Keratinocyte (primary cell): Measurements from ENCODE around the gene ASCC3. TPM values are rescaled to one million over a fixed set of nuclear protein-coding genes. Genes with fewer than 3 reads are reported as not detected.

ENCODE experiments used
- DNase-seq: peaks from one replicate; pipeline ENCODE4 v3.0.0-alpha.2; 2011; ENCODE audit warnings: low read depth, missing footprints, low spot score
- FAIRE-seq: peaks from 2 replicates; lab custom pipeline; 2011; peaks lifted over from hg19 to GRCh38; lab: Jason Lieb, UNC
- H2AFZ ChIP-seq: 2 replicates; pipeline ENCODE4 v1.6.0; 2012; ENCODE audit warnings: low read length, control low read depth, inconsistent platforms; ENCODE audit not compliant: control insufficient read depth
- H3K27ac ChIP-seq: 2 replicates; pipeline ENCODE4 v1.5.1; 2011; ENCODE audit warnings: low read length; ENCODE audit not compliant: control insufficient read depth, insufficient read depth
- H3K27me3 ChIP-seq: 3 replicates; pipeline ENCODE4 v1.6.0; 2011; ENCODE audit warnings: low read length; ENCODE audit not compliant: control insufficient read depth, insufficient read depth; ENCODE audit errors: extremely low read depth
- H3K36me3 ChIP-seq, 2 experiments: 2 replicates in 1 of 2; 3 replicates in 1 of 2; pipeline ENCODE4 v1.5.1; 2011; ENCODE audit warnings: low read length in 2 of 2, mild to moderate bottlenecking in 1 of 2; ENCODE audit not compliant: control insufficient read depth in 2 of 2, insufficient read depth in 2 of 2; ENCODE audit errors: extremely low read depth in 1 of 2
- H3K4me1 ChIP-seq: 3 replicates; pipeline ENCODE4 v1.5.1; 2011; ENCODE audit warnings: low read length; ENCODE audit not compliant: control insufficient read depth, insufficient read depth; ENCODE audit errors: extremely low read depth
- H3K4me2 ChIP-seq: 3 replicates; pipeline ENCODE4 v1.6.0; 2011; ENCODE audit warnings: low read depth, low read length; ENCODE audit not compliant: control insufficient read depth, insufficient read depth; ENCODE audit errors: extremely low read depth
- H3K4me3 ChIP-seq, 3 experiments: fragments of 200-600 bp in 1 of 3; sonication (generic) in 1 of 3; 2 replicates in 2 of 3; 3 replicates in 1 of 3; pipeline ENCODE4 v1.5.1; 2011 to 2016; ENCODE audit warnings: low read length in 3 of 3, mild to moderate bottlenecking in 3 of 3, control low read depth in 2 of 3, inconsistent platforms in 1 of 3, low read depth in 1 of 3, mixed read lengths in 1 of 3, mixed run types in 1 of 3, moderate library complexity in 1 of 3; ENCODE audit not compliant: control insufficient read depth in 2 of 3, insufficient read depth in 2 of 3; ENCODE audit errors: extremely low read depth in 1 of 3
- H3K79me2 ChIP-seq: 2 replicates; pipeline ENCODE4 v1.6.0; 2012; ENCODE audit warnings: low read length; ENCODE audit not compliant: control insufficient read depth, insufficient read depth
- H3K9ac ChIP-seq: 3 replicates; pipeline ENCODE4 v1.6.0; 2011; ENCODE audit warnings: low read length; ENCODE audit not compliant: control insufficient read depth, insufficient read depth; ENCODE audit errors: extremely low read depth
- H3K9me1 ChIP-seq: 3 replicates; pipeline ENCODE4 v1.6.0; 2011; ENCODE audit warnings: low read length; ENCODE audit not compliant: control insufficient read depth, insufficient read depth; ENCODE audit errors: extremely low read depth
- H3K9me3 ChIP-seq: 2 replicates; pipeline ENCODE4 v1.5.1; 2012; ENCODE audit warnings: low read depth, low read length; ENCODE audit not compliant: control insufficient read depth
- H4K20me1 ChIP-seq: 3 replicates; pipeline ENCODE4 v1.6.0; 2011; ENCODE audit warnings: low read length; ENCODE audit not compliant: control insufficient read depth, insufficient read depth; ENCODE audit errors: extremely low read depth
- EZH2 ChIP-seq: IDR thresholded peaks from one replicate; pipeline ENCODE4 v1.6.1; 2012; ENCODE audit warnings: inconsistent platforms, mild to moderate bottlenecking, low read length, moderate library complexity
- dilution Hi-C: fragments of 300-500 bp; cut with MboI; formaldehyde crosslinking; loops from one replicate; pipeline ENCODE4 v1.7.0; 2020; ENCODE audit warnings: low sequenced_read_pairs; ENCODE audit not compliant: extremely low pct_ligation_motif_present
- polyA minus RNA-seq, 3 experiments: library from RNA; depleted of rRNA, polyadenylated mRNA; stranded (reverse); fragments of >200 nt; gene quantifications; 1 replicate in 1 of 3; 2 replicates in 1 of 3; 3 replicates in 1 of 3; pipeline ENCODE4 v1.2.3, GENCODE V29; 2011
- polyA plus RNA-seq, 5 experiments: library from polyadenylated mRNA; depleted of rRNA in 3 of 5; stranded (reverse) in 3 of 5; stranded (forward) in 1 of 5; unstranded in 1 of 5; fragments of >200 nt; gene quantifications; 1 replicate in 1 of 5; 2 replicates in 3 of 5; 3 replicates in 1 of 5; pipeline versions ENCODE4 v1.2.1 to v1.2.3, GENCODE V29; 2011 to 2012; ENCODE audit warnings: missing spikeins in 2 of 5, low read depth in 1 of 5, low replicate concordance in 1 of 5
- TF ChIP-seq, protein P1 (sequence below), 3 experiments: IDR thresholded peaks in 1 of 3; conservative IDR thresholded peaks in 1 of 3; optimal IDR thresholded peaks in 1 of 3; 2 replicates in 2 of 3; 3 replicates in 1 of 3; pipeline versions ENCODE3 to v1.5.1; 2011; ENCODE audit warnings: low read length in 3 of 3, mild to moderate bottlenecking in 3 of 3, moderate library complexity in 2 of 3, control low read depth in 1 of 3, inconsistent platforms in 1 of 3; ENCODE audit not compliant: insufficient read depth in 2 of 3; ENCODE audit errors: extremely low read depth in 1 of 3

ASCC3 gene, protein sequence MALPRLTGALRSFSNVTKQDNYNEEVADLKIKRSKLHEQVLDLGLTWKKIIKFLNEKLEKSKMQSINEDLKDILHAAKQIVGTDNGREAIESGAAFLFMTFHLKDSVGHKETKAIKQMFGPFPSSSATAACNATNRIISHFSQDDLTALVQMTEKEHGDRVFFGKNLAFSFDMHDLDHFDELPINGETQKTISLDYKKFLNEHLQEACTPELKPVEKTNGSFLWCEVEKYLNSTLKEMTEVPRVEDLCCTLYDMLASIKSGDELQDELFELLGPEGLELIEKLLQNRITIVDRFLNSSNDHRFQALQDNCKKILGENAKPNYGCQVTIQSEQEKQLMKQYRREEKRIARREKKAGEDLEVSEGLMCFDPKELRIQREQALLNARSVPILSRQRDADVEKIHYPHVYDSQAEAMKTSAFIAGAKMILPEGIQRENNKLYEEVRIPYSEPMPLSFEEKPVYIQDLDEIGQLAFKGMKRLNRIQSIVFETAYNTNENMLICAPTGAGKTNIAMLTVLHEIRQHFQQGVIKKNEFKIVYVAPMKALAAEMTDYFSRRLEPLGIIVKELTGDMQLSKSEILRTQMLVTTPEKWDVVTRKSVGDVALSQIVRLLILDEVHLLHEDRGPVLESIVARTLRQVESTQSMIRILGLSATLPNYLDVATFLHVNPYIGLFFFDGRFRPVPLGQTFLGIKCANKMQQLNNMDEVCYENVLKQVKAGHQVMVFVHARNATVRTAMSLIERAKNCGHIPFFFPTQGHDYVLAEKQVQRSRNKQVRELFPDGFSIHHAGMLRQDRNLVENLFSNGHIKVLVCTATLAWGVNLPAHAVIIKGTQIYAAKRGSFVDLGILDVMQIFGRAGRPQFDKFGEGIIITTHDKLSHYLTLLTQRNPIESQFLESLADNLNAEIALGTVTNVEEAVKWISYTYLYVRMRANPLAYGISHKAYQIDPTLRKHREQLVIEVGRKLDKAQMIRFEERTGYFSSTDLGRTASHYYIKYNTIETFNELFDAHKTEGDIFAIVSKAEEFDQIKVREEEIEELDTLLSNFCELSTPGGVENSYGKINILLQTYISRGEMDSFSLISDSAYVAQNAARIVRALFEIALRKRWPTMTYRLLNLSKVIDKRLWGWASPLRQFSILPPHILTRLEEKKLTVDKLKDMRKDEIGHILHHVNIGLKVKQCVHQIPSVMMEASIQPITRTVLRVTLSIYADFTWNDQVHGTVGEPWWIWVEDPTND (N-terminal part only)
- 28.5 to 58.6 TPM (median 46.4 TPM) in 3 replicates for polyA plus RNA-seq
- polyA plus RNA-seq (2011; ENCODE audit: low read depth): 45.4 TPM
- polyA plus RNA-seq (2011; cell fraction: cytosol; rRNA removed): 18.4 and 42.4 TPM in 2 replicates
- 57.4 and 65.1 TPM in 2 replicates for polyA plus RNA-seq (2011; cell fraction: nucleus; rRNA removed)
- 19.2 and 32.6 TPM in 2 replicates for polyA plus RNA-seq (2012; ENCODE audit: low replicate concordance)
- polyA minus RNA-seq: 24.4 to 140 TPM (median 90.7 TPM) in 3 replicates
- 46.2 TPM for polyA minus RNA-seq (2011; cell fraction: cytosol; rRNA and poly(A)+ RNA removed)
- polyA minus RNA-seq (2011; cell fraction: nucleus; rRNA and poly(A)+ RNA removed): 91.9 and 166 TPM in 2 replicates

GRCh38 chr6:100880853-100881706 is at the start of gene ASCC3:
Gene ASCC3 (minus strand): TSS chr6:100881329. CDS start chr6:100867997, 13,332 bp downstream.
- H3K9me3 ChIP-seq: no peaks in the 10 kb centered on the region
- FAIRE-seq: no peak
- dilution Hi-C loops: no loop called here

More at GRCh38 chr6:100880853-100881706, at the start of gene ASCC3:
- Histone ChIP-seq H3K27ac (peak within 1 kb of the TSS; percentile 80), H4K20me1 (no peaks in the 10 kb centered on the region), H3K9ac (peak within 1 kb of the TSS; percentile 90), H3K4me2 (peak within 1 kb of the TSS; percentile 98), H3K4me3 (peak within 1 kb of the TSS; percentile 79 to 97 (median 86)), H3K27me3 (no peaks in the 10 kb centered on the region), H3K4me1 (peaks cover 25% of the 10 kb centered on the region), H3K9me1 (no peaks in the 10 kb centered on the region), H3K79me2 (peaks cover 50% of the 10 kb centered on the region), H3K36me3 (no peaks in the 10 kb centered on the region), H2AFZ (peak within 1 kb of the TSS; percentile 97)
- no peak for TF ChIP-seq EZH2
- TF ChIP-seq, protein P1, sequence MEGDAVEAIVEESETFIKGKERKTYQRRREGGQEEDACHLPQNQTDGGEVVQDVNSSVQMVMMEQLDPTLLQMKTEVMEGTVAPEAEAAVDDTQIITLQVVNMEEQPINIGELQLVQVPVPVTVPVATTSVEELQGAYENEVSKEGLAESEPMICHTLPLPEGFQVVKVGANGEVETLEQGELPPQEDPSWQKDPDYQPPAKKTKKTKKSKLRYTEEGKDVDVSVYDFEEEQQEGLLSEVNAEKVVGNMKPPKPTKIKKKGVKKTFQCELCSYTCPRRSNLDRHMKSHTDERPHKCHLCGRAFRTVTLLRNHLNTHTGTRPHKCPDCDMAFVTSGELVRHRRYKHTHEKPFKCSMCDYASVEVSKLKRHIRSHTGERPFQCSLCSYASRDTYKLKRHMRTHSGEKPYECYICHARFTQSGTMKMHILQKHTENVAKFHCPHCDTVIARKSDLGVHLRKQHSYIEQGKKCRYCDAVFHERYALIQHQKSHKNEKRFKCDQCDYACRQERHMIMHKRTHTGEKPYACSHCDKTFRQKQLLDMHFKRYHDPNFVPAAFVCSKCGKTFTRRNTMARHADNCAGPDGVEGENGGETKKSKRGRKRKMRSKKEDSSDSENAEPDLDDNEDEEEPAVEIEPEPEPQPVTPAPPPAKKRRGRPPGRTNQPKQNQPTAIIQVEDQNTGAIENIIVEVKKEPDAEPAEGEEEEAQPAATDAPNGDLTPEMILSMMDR (optimal IDR thresholded peaks at IDR 0.05 in 1 of 3, IDR thresholded peaks at IDR 0.05 in 1 of 3, conservative IDR thresholded peaks at IDR 0.05 in 1 of 3; ENCODE audit: extremely low read depth in 1 of 3, insufficient read depth in 2 of 3, low read length in 3 of 3): no peak
- DNase-seq: peak; percentile 30
